Measurements from ENCODE around the gene FAM227A. TPM values are rescaled to one million over a fixed set of nuclear protein-coding genes. Genes with fewer than 3 reads are reported as not detected.
A peak's percentile ranks its signal among the peaks of the same experiment; 100 is the strongest.

The FAM227A gene
- total RNA-seq = 5.4 and 8.9 TPM in 2 replicates

DNA sequence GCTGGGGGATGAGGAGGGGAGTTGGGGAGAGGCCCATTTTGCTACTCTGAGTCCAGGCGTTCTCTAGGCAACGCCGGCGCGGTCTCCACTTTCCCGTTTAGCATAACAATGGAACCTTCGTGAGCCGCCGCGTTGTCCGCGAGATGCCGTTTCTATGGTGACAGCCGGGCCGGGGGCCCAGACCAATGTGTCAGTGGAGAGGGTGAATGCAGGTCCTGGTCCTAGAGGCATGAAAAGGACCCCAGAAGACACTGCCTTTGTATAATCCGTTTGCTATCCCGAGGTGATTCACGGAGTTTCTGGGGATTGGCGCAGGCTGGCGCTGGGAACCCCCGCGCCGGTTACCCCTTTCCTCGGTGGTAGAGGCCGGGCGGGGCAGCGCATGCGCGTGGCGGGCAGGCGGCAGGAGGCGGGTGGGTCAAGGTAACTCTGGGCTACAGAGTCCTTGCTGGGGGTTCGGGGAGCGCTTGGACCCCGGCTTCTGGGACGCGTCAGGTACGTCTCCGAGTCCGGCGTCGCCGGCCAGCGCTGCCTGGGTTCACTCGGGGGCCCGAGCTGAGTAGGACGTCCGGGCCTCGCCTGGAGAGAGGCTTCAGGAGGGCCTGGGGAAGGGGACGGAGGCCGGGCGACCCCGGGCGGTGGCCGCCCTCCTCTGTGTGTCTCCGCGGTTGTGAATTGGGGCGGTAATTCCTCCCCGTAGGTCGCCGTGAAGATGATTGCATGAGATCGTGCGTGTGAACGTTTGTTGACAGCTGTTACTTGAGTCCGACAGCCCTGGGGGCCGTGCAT, at the start of gene FAM227A, which contains the start of gene CBY1:
Gene FAM227A (minus strand): TSS at position 137 of the 789 bp plus-strand sequence. CDS start 6,224 bp downstream, outside the sequence.
Gene CBY1 (plus strand): TSS at position 383 of the 789 bp plus-strand sequence. CDS start 11,417 bp downstream, outside the sequence.
- peak; percentile 67 for DNase-seq (ENCODE audit: low read depth)

DNA sequence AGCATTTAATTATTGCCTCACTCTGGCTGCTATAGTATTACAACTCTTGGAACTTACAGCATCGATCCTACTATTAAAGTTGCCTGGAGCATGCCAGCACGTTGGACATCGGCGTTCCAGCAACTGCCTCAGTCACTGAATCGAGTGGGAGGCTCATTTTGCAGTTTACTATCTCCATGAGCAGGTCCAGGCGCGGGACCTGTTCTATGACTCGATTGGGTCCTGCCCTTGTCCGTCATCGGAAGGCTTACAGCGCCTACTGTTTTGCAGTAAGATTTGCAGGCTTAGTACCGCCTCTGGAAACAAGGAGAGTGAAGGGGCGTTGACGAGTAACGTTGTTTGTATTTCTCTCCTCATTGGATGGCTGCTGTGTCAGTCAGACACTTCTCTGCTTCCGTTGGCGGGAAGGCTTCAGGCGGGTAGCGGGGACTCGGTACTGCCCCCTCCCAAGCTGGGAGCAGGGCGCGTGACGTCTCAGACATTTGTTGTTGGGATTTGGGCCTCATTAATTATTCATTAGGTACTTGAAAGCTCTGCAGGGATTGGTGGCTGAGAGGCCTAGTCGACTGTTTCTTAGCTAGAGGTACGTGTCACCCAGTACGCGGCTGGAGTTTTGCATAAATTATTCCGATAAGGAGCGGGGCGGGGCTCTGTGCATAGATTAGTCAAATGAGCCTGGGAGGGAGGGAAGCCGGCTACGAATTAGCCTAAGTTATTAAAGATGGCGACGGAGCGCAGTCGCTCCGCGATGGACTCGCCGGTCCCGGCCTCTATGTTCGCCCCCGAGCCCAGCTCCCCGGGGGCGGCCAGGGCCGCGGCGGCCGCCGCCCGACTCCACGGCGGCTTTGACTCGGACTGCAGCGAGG, 49.3 kb upstream of the FAM227A start, which contains the start of gene GTPBP1:
Gene GTPBP1 (plus strand): TSS at position 710 of the 866 bp plus-strand sequence. CDS start 12 bp downstream, at position 722.
- DNase-seq (ENCODE audit: low read depth) = peak; percentile 100

DNA sequence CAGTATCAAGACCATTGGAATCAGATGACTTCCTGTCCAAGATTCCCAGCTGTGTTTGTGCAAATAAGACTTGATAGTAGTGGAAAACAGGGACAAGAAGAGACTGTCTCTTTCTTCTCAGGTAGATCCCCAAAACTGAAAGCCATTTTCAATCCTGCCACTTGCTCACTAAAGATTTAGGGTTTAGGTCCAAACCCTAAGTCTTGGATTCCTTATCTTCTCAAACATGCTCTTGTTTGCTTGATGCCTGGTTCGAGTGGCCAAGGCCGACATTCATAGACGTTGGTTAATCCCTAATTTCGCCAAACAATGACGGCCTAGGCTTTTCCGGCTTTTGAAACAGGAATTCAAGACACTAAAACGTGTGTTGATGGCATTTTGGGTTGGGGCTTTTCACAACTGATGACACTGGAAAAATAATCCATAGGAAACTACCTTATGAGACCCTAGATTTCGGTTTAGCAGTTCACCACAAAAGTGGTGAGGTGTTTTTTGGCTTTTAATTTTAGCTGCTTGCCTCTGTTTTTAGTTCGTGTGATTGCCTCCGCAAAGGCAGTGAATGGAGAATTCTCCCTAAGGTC, 48.6 kb upstream of the FAM227A start:
- DNase-seq (ENCODE audit: low read depth) = no peak

DNA sequence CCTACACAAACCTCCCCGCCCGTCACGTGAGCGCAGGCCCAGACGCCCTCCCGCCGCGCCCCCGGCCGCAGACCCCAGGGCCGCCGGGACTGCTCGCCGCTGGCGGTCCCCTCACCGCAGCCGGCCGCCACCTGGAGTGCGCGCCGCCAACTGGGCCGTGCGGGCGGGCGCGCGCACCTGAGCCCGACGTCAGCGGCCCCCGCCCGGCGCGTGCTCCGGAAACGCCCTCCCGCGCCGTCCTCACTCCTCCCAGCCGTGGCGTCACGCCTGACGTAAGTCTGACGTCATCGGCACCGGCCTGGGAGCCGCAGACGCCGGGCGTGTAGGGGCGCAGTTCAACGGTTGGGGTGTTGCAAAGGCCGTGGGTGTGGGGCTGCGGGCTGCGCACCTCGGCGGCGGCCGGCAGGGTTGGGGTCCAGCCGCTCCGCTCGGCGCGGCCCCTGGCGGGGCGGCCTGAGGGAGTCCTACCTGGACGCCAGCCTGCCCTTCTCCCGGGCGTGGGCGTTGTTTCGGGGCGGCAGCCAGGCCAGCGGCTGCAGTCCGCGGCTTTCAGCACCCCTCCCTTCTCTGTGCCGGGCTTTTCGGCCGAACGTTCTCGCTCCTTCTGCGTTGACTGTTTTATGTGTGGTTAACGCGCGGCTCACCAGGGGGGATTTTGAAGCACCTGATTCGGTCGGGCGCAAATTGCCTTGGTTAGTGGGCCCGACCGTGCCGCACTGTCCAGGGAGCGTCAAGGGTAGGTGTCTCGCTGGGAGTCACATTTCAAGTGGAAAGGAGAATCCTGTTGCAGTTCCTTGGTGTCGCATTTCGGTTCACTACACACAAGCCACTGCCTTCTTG, 44.8 kb upstream of the FAM227A start, which contains the start of gene JOSD1:
Gene JOSD1 (minus strand): TSS at position 155 of the 840 bp plus-strand sequence. CDS start 956 bp downstream, outside the sequence.
- peak; percentile 66 for DNase-seq (ENCODE audit: low read depth)

DNA sequence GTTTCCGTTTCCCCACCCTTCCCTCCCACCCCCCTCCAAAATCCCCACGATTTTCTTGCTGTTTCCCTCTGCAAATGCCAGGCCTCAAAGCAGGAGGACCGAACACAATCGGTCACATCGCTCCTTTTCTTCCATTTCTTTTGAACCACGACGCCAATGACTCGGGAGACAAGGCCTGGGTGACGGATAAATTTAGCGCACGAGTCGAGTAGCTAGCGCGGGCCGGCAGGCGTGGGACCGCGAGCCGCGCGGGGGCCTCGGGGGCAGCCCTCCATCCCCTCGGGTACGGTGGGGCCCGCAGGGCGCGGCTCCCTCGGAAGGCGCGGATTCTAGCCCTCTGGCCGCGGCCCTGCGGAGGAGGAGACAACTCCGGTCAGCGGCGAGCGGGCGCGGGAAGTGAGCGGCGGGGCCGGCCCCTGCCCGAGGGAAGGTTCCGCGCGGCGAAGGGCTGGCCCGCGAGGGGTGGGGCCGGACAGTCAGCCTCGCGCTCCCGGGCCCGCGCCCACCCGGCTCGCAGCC, 44.1 kb upstream of the FAM227A start:
- no peak for DNase-seq (ENCODE audit: low read depth)

DNA sequence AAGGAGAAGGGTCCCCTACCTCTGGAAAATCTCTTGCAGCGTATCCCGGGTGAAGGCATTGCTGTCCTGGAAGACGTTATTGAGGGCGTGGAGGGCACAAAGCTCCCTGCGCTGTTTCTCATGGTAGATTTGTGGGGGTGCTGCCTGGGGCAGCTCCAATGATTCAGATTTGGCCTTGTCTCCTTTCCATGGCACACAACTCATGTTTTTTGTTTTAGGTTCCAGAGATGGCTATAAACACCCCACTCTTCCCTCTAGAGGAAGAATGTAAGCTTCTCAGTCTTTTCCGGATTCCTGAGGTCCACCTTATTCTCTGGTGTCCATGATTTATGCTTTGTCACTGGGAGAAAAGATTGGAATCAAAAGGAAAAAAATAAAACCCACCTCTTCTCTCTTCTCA, 43.6 kb upstream of the FAM227A start:
- DNase-seq (ENCODE audit: low read depth) = peak; percentile 51

DNA sequence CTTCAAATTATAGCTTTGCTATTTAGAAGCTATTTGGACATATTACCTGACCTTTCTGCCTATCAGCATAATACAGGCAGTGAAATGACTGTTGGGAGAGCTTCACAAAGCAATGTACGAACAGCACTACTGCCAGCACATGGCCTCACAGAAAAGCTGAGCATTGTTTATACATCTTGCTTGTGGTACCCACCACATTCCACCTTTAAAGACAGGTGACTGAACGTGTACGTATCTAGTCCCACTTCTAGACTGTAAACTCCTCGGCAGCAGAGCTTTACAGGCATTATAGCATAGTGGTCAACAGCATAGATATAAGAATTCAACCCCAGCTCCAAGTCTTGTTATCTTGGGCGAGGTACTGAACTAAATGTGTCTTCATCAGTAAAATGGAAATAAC, 43.0 kb upstream of the FAM227A start:
- no peak for DNase-seq (ENCODE audit: low read depth)

DNA sequence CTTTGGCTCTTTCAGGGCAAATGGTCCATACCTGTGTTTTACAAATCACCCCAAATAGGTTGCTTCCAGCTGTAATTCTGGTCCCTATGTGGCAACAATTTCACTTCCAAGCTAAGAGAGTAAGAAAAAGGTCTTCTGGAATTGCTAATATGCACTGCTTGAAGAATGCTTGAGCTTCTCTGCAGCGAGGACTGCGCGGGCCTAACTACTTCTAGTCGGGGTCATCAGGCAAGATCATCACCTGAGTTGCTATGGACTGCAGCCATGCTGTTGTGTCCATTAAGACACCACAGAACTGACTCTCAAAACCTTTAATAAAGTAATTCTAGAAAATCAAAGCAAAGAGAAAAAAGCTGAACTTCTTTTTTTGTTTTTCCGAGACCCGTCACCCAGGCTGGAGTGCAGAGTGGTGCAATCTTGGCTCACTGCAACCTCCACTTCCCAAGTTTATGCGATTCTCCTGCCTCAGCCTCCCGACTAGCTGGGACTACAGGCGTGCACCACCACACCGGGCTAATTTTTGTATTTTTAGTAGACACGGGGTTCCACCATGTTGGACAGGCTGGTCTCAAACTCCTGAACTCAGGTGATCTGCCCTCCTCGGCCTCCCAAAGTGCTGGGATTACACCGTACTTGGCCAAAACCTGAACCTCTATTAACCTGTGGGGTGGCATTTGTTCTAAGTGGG, 42.4 kb upstream of the FAM227A start:
- no peak for DNase-seq (ENCODE audit: low read depth)

DNA sequence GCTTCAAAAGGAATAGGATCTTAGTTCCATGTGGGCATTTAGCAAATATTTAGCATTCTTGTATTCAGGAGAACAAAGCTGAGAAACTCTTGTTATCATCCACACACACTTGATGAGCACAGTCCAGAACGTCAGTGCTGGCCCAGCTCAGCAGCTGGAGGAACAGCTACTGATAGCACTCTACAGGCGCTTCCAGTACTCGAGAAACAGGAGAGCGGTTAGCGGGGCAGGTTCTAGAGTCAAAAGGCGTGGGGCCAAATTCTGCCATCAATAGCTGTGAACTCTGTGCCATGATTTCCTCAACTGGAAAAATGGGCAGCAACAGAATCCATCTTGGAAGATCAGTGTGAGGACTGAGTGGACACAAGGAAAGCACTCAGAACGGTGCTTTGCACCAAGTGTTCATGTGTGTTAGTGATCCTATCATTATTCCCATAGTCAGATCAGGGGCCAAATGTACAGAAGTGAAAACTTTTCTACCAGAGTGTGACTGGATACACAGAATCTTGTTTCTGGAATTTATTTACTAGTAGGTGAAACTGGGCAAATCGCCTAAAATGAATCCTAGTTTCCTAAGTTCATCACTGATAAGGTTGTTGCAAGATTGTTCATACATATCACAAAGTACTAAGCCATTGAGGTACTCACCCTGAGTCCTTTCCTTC, 41.4 kb upstream of the FAM227A start:
- DNase-seq (ENCODE audit: low read depth) = no peak

DNA sequence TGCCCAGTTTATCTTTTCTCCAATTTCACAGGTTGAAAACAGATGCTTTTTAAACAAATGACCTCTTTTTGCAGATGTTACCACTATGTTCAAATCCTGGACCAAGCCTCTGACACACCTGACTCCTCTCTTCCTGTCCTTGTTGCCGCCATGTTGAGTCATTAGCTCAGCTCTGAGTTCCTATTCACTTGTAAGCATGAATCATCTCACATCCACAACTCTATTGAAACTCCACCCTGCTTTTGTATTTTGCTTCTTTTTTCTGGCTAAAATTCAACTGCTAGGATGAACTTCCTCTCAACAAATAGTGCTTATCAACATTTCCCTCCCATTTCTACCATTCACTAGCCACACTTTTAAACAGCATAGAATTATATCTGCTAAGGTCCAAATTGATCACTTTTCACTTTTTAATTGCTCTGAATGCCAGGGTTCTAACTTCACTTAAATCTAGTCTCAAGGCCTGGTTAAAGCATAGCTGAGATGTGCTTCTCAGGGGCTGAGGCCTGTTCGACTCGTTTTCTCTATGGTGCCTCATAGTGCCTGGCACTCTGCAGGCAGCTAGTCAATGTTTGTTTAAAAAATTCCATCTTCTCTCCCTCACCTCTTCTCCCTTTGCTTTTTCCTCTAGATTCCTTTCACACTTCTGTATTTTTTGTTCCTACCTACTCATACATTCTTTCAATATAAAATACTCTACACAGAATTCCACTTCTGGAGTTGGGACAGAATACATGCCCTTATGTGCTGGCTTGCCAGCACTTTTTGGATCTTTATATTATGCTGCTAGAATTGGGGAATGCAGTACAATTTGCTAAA, 40.6 kb upstream of the FAM227A start:
- DNase-seq (ENCODE audit: low read depth) = peak; percentile 87

DNA sequence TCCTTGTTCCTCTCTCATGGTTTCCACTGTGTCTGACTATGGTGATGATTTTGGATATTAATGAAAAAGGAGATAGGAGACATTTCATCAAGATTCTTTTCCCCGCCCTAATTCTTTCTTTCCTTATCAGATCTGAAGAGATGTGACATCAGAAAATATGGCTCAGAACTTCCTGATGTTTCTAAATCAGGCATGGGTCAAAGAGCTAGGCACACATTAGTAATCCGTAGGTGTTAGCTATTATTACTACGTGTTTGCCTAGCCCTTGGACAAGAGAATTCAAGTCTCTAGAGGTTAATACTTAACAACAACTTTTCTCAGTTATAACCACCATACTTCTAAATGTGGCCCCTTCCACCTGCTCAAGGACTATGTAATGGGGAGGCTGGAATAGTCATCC, 38.7 kb upstream of the FAM227A start:
- peak; percentile 49 for DNase-seq (ENCODE audit: low read depth)

DNA sequence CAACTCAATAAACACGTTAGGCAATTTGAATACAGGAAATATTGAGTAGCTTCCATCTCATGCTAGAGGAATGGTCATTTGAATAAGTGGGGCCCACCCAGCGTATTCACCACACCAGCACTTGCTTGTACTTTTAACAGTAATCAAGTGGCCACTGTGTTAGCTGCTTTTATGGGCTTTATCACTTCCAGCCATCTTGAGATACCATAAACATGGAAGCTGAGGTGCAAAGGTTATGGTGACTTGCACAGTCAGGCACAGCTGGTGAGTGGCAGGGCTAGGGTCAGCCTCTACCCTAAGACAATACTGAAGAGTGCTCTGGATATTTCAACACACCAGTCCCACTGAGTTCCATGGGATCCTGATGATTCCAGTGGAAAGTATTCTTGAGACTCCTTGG, 37.9 kb upstream of the FAM227A start:
- DNase-seq (ENCODE audit: low read depth) = no peak

DNA sequence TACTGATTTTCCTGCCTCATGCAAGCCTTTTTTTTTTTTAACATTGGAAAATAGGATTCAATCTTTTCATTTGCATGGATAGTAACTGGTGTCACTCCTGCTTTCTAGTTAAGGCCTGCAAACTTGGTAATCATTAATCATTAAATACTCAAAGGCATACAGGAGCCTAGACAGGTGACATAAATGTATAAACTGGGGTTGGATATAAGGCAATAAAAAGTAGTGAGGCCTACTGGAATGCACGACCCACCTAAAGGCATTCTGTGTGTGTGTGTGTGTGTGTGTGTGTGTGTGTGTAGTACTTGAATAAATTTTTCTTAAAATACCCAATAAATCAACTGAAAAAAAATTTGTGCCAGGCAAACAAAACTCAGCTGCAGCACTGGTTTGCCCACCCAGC, 33.5 kb upstream of the FAM227A start:
- DNase-seq (ENCODE audit: low read depth) = peak; percentile 45

DNA sequence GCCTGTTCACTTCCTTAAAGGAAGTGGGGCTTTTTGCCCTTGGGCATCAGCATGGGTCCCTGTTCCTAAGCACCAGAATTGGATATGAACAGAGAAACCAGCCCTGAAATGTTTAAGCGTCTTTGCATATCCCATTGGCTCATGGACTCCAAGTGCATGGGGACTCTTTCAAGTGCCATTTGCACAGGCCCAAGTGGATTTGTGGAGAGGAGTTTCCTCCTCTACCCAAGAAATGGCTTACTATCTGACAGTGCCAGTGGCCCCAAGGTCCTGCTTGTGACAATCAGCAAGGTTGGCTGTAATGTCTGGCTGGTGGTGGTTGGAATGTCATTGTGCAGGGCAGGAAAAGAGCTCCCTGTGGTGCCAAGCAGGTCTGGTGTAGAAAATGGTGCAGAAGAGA, 29.6 kb upstream of the FAM227A start:
- no peak for DNase-seq (ENCODE audit: low read depth)

DNA sequence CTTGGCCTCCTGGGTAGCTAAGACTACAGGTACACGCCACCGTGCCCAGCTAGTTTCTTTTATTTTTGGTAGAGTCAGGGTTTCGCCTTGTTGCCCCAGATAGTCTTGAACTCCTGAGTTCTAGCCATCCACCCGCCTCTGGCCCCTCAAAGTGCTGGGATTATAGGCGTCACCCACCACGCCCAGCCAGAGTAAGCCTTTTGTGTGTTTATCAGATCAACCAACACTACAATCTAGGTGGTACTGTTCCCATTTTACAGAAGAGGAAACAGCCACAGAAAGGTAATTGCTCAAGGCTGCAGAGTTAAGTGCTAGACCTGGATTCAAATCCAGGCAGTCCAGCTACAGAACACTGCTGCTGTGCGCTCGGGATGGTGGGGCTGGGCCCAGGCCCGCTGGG, 28.7 kb upstream of the FAM227A start:
- DNase-seq (ENCODE audit: low read depth) = no peak

DNA sequence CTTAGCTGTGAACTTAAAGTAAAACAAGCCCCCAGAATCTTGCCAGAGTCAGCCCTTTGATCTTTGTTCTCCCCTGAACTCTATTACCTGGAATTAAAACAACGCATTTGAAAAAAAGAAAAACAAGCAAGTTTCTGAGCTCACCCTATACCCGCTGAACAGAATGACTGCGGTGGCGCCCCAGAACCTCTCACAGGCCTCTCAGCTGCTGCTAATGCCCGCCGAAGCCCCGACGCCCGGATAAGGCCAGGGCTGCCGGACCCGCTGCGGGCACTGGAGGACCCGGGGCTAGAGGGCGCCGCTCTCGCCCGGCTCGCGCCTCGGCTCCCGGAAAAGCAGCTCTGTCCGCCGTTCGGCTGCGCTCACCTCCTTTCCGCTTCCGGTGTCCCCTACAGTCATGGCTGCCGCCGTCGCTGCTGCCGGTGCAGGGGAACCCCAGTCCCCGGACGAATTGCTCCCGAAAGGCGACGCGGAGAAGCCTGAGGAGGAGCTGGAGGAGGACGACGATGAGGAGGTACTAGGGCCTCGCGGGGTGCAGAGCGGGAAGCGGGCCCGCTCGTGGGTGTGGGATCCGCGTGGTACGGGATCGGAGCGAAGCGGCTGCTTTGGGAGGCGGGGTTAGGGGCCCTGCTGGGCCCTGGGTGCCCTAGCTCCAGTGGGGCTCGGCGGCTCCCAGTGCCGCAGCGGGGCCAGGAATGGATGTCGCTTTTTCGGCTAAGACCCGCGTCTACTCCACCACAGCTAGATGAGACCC, 25.6 kb upstream of the FAM227A start, which contains the start of gene TOMM22:
Gene TOMM22 (plus strand): TSS at position 376 of the 754 bp plus-strand sequence. CDS start 22 bp downstream, at position 398.
- DNase-seq (ENCODE audit: low read depth) = peak; percentile 66

DNA sequence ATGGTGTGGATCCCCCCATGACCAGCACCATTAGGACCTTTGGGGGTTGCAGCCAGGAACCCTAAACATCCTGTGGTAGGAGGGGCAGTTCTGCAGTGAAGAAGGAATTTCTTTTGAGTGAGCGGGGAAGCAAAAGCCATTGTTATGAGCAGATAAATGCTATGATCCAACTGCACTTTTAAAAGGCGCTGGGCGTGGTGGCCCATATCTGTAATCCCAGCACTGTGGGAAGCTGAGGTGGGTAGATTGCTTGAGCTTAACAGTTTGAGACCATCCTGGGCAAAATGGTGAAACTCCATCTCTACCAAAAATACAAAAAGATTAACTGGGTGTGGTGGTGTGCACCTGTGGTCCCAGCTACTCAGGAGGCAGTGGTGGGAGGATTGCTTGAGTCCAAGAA, 19.6 kb upstream of the FAM227A start:
- no peak for DNase-seq (ENCODE audit: low read depth)

DNA sequence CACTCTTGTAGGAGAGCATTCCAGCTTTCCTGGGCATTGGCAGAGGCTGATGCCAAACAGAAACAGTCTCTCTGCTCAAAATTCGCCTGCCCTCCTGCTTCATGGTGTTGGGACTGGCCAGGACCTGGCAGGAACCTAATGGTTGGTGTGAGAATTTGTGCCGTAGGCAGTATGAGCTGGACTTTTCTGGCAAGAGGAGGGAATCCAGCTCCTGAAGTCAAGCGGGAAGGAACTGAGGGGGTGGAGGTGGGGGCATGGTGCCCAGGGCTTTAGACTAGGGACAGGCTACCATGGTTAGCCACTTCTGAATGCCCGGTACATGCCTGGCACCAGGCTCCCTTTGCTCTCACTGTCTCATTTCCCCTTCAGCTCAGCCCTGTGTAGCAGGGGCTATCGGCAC, 18.7 kb upstream of the FAM227A start:
- peak; percentile 57 for DNase-seq (ENCODE audit: low read depth)

All from renal cortical epithelial cell (primary cell).